Stomach (tissue), 4 donors: ENCODE data around the gene FEZ2.

Experiments
- EP300 ChIP-seq: sonication (generic); formaldehyde crosslinking; IDR thresholded peaks from one replicate; pipeline ENCODE4 v1.6.1; 2017; ENCODE audit warnings: antibody characterized with exemption
- POLR2A ChIP-seq, 4 donors: fragments of 450-650 bp; IDR thresholded peaks; one replicate each; pipeline ENCODE4 v1.6.1; 2016; ENCODE audit warnings: antibody characterized with exemption in 4 of 4, control low read depth in 2 of 4, mild to moderate bottlenecking in 1 of 4, moderate library complexity in 1 of 4
- TF ChIP-seq, protein P1 (sequence below), 7 experiments: fragments of 450-650 bp in 4 of 7; fragments of 200-600 bp in 3 of 7; sonication (generic) in 3 of 7; IDR thresholded peaks; one replicate each; pipeline ENCODE4 v1.5.1; 2016 to 2019; ENCODE audit warnings: antibody characterized with exemption in 7 of 7, control low read depth in 2 of 7, mild to moderate bottlenecking in 1 of 7

DNA sequence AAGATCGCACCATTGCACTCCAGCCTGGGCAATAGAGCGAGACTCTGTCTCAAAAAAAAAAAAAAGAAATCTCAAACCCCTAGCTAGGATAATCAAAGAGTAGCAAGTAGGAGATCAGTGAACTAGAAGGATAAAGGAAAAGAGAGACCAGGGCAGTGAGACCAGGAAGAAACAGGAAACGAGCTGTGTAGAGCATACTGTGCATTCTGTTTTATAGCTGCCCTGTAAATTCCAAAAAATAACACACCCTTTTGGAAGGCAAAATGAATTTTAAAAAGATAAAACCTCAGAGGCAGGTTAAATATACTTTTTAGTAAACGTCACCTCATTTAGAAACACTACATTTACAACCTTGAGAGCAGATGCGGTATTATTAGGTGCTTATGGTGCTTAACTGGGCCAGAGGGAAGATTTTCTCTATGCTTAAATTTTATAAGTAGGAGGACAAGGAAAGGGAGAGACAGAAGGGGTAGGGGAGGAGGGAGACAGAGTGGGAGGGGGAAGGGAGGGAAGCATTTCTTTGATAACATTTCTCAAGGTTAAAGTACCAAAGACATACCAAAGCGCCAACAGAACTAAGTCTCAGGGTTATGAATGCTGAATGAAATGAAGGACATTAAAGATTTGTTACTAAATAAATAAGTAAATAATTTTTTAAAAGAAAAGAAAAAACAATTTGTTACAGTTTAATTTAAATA lies 30.1 kb downstream of the FEZ2 start:
- TF ChIP-seq EP300 (no peak), POLR2A (IDR thresholded peaks at IDR 0.05) (no peak)
- TF ChIP-seq, protein P1, sequence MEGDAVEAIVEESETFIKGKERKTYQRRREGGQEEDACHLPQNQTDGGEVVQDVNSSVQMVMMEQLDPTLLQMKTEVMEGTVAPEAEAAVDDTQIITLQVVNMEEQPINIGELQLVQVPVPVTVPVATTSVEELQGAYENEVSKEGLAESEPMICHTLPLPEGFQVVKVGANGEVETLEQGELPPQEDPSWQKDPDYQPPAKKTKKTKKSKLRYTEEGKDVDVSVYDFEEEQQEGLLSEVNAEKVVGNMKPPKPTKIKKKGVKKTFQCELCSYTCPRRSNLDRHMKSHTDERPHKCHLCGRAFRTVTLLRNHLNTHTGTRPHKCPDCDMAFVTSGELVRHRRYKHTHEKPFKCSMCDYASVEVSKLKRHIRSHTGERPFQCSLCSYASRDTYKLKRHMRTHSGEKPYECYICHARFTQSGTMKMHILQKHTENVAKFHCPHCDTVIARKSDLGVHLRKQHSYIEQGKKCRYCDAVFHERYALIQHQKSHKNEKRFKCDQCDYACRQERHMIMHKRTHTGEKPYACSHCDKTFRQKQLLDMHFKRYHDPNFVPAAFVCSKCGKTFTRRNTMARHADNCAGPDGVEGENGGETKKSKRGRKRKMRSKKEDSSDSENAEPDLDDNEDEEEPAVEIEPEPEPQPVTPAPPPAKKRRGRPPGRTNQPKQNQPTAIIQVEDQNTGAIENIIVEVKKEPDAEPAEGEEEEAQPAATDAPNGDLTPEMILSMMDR (IDR thresholded peaks at IDR 0.05): no peak
